ELF-1 (cell line): ENCODE data around the gene SPEF2.

Source experiments
- DNase-seq: peaks from one replicate; pipeline ENCODE4 v3.0.0-alpha.2; 2016; ENCODE audit warnings: low read depth, low spot score

SPEF2 gene, protein sequence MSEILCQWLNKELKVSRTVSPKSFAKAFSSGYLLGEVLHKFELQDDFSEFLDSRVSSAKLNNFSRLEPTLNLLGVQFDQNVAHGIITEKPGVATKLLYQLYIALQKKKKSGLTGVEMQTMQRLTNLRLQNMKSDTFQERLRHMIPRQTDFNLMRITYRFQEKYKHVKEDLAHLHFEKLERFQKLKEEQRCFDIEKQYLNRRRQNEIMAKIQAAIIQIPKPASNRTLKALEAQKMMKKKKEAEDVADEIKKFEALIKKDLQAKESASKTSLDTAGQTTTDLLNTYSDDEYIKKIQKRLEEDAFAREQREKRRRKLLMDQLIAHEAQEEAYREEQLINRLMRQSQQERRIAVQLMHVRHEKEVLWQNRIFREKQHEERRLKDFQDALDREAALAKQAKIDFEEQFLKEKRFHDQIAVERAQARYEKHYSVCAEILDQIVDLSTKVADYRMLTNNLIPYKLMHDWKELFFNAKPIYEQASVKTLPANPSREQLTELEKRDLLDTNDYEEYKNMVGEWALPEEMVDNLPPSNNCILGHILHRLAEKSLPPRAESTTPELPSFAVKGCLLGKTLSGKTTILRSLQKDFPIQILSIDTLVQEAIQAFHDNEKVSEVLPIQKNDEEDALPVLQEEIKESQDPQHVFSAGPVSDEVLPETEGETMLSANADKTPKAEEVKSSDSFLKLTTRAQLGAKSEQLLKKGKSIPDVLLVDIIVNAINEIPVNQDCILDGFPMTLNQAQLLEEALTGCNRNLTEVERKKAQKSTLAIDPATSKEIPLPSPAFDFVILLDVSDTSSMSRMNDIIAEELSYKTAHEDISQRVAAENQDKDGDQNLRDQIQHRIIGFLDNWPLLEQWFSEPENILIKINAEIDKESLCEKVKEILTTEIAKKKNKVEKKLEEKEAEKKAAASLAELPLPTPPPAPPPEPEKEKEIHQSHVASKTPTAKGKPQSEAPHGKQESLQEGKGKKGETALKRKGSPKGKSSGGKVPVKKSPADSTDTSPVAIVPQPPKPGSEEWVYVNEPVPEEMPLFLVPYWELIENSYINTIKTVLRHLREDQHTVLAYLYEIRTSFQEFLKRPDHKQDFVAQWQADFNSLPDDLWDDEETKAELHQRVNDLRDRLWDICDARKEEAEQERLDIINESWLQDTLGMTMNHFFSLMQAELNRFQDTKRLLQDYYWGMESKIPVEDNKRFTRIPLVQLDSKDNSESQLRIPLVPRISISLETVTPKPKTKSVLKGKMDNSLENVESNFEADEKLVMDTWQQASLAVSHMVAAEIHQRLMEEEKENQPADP (N-terminal part only)

DNA sequence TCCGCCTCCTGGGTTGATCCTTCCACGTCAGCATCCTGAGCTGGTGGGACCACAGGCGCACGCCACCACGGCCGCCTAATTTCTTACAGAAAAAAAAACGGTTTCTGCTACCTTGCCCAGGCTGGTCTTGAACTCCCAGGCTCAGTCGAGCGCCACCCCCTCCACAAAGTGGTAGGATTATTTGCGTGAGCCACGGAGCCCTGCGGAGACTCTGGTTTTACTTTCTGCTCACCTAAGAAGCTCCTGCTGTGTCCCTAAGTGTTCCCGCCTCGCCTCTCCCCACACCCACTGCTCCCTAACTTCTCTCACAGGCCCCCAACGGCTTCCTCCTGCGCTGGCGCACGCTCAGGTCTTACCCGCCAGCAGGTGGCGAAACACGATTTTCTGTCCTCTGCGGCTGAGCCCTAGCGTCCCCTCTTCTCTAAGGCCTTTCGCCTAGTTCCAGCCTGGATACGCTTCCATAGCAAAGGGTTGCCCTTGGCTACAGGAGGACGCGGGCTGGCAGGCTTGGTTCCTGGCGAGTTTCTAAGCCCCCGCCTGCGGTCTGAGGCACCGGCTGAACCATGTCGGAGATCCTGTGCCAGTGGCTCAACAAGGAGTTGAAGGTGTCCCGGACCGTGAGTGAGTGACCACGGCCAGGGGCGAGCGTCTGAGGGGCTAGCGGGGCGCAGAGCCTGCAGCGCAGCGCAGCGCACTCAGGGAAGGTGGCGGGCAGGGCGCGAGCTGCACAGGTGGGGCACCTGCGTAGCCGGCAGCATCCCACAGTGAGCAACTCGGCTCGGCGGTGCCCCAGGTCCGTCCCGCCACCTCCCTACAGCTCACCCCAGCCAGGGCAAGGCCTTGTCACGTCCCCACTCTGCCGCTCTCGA, at the start of gene SPEF2:
SPEF2 (plus strand) TSS at position 429 of the 869 bp plus-strand sequence; CDS start at position 564, 135 bp downstream.
- peak; percentile 89 for DNase-seq

DNA sequence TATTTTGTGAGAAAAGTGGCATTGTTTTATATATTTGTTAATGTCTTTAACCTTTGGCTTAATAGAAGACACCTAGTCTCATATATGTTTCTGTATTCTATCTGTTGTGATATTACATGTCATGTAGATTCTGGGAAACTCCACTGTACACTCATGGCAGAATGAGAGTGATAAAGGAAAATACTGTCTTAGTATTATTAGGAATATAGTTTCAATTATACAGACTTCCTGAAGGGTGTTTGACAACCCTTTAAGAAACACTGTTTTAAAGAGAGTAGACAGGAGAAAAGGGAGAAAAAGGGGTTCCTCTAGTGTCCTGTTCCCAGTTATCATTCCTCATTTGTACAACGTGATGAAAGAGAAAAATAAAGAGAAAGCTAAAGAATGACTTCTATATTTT, 42.1 kb upstream of the SPEF2 start:
- no peak for DNase-seq

DNA sequence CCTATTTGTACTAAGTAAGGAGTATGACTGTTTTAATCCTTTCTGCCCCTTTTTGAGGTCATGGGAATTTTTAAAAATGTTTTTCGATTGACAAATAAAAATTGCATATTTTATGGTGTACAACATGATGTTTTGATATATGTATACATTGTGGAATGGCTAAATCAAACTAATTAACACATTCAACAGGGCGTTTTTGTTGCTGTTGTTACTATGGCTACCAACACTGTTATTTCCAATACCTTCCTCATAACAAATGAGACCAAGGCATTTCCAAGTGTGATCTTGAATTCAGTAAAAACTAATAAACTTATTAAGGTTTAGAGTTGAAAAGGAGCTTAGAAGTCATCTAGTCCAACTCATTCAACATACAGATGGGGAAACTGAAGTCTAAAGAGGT, 30.2 kb upstream of the SPEF2 start:
- no peak for DNase-seq

DNA sequence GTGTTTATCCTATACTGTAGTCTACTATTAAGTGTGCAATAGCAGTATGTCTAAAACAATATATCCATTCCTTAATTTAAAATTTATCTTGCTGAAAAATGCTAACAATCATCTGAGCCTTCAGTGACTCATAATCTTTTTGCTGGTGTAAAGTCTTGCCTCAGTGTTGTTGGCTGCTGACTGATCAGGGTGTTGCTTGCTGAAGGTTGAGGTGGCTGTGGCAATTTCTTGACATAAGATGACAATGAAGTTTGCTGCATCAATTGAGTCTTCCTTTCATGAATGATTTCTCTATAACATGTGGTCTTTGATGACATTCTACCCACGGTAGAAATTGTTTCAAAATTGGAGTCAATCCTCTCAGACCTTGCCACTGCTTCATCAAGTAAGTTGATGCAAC, 24.3 kb upstream of the SPEF2 start:
- DNase-seq, result no peak

DNA sequence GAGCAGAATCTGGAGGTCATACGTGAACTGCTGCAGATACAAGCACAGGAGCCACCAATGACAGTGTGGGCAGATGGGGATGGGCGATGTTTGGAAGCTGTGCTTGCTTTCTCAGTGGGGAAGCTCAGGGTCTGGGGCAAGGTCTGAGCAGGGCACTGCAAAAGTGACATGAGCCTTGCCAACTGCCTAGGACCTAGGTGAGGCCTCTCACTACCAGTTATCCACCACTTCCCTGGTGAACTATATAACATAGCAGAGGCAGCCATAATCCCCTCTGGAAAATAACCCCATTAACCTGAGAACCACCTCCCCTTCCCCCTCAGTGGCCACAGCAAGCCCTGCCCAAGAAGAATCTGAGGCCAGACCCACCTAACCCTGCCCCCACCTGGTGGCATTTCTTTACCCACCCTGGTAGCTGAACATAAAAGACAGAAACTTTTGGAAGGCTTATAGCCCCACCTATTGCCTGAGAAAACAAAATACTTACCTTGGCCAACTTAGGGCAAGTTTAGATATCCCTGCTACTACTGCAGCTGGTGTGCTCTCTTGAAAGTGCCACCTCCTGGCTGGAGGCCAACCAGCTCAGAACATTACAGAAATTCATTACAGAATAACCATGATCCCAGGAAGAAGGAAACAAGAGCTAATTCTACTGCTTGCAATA, 18.8 kb upstream of the SPEF2 start:
- DNase-seq, result peak; percentile 42

DNA sequence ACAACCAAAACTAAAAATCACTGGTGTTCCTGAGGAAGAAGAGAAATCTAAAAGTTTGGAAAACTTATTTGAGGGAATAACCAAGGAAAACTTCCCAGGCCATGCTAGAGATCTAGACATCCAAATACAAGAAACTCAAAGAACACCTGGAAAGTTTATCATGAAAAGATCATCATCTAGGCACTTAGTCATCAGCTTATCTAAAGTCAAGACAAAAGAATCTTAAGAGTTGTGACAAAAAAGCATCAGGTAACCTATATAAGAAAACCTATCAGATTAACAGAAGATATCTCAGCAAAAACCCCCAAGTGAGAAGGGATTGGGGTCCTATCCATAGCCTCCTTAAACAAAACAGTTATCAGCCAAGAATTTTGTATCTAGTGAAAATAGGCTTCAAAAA, 17.1 kb upstream of the SPEF2 start:
- no peak for DNase-seq

DNA sequence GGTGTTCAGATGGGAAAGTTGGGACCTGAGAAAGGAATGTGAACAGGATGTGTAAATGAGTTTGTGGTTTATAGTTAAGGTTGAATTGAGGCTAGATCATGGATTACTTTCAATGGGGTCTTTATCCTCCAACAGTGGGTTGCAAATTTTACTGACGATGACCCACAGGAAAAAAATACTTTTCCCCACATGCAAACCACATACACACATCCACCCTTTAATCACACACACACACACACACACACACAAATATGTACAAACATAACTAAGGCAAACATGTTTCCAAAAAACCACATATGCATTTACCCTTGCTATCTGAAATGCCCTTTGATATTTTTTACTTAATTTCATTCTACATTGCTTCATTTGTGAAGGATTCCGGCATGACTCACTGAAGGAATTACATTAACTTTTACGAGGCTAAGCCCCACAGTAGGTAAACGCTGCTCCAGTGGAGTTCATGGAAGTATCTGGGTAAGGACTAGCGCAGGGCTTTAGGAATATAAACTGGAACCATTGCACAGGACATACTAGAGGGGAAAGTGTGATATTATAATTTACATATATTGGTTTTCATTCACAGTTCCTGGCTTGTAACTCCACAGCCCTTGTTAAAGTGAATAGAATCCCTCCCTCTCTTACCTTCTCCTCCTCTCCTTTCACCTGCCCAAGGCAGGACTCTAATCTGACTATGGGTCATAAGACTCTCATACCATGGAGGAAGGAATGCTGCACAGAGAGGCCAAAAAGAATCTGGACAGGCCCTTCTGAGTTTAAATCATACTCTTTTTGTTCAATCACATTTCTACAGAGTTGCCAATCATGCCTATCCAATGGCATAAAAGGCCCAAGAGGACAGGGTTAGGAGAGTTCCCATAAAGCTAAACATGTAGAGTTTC, 8.5 kb upstream of the SPEF2 start:
- DNase-seq, result no peak

DNA sequence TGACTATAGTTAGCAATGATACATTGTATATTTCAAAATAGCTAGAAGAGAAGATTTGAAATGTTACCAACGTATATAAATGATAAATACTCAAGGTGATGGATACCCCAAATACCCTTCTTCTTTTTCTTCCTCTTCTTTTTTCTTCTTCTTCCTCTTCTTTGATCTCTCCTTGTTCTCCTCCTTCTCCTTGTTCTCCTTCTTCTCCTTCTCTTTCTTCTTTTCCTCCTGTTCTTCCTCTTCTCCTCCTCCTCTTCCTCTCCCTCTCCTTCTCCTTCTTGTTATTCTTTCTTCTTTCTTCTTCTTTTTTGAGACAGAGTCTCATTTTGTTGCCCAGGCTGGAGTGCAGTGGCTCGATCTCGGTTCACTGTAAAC, 616 bp upstream of the SPEF2 start:
- no peak for DNase-seq

DNA sequence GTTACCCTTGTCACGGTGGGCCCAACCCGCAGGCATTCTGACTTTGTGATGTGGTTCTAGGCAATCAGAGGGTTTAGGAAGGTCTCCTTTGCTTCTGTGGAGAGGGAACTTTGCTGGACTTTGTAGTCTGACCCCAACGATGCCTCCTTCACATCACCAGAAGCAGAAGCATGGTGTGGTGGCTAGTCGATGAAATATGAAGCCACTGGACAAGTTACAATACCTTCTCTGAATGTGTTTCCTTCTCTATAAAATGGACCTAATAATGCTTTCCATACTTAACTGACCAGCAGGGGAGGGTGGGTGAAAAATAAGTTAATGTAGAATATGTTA, 607 bp downstream of the SPEF2 start:
- DNase-seq, result no peak

DNA sequence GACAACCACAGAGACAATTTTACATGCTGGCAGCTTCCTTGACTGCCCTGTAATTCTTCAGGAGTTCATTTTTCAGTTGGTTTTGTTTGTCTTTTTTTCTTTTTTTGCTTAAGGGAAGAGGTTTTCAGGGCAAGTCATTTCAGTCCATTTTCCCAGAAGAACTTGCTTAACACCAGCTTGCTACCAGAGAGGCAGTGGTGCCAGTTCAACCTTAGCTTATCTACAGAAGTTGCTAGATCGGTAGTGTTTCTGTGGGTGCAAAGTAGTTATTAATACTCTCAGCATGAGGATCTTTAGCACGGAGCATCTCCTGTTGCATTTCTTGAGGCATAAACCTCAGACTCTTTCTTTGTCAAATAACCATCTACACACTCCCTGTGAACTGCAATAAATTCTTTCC, 1.1 kb downstream of the SPEF2 start:
- no peak for DNase-seq

DNA sequence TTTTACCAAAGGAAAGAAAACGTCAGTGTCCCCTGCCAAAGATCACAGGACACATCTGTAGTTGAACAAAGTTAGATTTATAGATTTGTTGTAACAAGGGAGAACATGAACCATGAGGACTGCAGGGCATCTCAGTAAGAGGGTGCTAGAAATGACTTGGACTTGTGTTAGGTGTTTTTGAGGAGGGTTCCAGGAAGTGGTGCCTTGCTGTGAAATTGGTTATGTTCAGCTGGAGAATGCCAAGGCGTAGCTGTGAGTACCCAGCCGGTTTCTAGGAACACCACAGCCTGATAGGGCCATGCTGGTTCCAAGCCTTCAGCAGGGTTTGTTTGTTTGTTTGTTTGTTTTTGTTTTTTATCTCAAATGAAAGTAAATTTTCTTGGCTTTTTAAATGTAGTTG, 5.3 kb downstream of the SPEF2 start:
- DNase-seq, result no peak

DNA sequence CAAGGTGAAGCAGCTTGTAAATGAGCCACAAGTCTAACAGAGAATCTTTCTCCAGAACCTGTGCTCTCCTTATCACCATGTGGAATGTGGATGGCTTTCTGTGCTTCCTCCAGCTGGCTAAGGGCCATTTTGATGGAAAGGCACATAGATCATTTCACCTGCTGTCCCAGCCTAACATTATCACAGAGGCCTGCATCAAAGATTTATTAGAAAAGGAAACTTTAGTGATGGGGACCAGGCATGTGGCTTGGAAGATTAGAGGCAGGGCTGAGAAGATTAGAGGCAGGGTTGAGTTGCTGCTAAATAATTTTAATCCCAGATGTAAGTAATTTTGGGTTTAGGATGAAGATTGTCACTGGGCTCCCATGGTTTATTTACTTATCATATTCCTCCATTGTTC, 6.3 kb downstream of the SPEF2 start:
- DNase-seq, result no peak

DNA sequence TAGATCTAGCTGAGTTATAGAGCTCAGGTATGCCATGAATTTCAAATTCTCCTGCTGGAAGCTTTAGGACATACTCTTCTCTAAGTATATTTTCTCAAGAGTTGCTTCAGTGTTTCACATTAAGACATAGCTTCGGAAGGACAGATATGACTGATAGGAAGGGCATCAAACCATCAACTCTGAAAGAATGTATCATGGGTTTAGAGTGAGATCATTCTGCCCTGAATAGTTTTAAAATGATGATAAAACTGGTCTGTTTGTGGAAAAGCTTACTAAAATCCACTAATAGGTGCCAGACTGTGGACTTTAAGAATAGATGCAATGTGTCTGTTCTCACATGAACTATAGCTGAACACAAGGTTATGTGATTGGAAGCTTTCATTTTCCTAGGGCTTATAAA, 8.4 kb downstream of the SPEF2 start:
- DNase-seq, result no peak

DNA sequence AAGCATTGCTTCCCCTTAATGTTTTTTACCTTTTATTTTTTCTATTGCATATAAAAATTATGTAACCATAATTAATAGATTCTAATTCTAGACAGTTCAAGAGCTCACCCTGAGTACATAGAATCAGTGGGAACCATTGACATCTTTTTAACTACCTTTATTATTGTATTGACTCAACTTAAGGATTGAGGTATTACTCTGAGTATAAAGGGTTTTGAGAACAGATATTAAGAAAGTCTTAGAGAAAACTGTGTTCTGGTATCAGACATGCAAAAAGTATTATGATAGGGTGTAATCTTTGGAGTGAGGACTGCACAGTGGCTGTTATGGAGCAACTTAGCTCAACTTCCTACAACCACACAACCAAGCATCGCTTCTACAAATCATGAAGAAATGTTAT, 8.9 kb downstream of the SPEF2 start:
- DNase-seq, result no peak

DNA sequence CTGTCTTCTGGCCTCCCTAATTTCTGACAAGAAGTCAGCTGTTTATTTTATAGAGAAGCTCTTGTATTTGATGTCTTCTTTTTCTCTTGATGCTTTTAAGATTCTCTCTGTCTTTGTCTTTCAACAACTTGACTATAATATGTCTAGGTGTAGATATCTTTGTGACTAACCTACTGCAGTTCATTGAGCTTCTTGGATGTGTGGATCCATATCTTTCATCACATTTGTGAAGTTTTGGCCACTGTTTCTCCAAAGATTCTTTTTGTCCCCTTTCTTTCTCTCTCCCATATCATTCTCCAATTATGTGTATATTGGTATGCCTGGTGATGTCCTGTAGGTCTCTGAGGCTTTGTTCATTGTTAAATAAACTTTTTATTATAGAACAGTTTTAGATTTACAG, 16.7 kb downstream of the SPEF2 start:
- no peak for DNase-seq

DNA sequence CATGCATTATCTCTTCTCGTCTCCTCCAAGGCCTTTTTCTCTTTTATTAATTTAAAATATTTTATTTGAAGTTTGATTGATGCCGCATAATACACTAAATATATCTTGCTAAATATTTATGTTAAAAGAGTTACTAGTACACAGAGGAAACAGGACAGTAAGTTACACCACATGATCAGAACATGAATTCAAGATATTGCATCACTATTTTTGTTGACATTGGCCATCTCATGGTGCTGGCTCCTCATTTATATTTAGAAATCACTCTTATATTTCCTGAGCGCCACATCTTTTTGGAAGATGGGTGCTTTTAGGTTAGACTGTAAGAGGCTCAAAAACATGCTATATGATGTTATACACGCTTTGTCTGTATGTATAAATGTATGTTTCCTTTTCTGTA, 23.0 kb downstream of the SPEF2 start:
- DNase-seq, result no peak

DNA sequence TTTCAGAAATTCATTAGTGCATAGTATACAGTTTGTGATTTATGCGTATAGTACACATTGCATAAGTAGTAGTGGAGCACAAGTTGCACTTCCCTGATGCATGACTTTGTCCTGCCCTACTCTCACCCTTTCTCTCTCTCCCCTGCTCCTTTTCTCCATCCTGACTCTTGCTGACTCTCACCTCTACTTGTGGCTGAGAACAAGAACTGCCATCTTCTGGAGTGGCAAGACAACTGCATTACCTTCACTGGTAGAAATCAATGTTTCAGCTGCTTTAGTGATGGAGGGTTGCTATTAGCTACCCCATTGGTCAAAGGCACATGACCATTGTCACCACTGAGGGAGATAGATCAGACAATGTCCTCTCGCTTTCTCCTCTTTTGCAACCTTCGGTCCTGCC, 26.9 kb downstream of the SPEF2 start:
- no peak for DNase-seq

DNA sequence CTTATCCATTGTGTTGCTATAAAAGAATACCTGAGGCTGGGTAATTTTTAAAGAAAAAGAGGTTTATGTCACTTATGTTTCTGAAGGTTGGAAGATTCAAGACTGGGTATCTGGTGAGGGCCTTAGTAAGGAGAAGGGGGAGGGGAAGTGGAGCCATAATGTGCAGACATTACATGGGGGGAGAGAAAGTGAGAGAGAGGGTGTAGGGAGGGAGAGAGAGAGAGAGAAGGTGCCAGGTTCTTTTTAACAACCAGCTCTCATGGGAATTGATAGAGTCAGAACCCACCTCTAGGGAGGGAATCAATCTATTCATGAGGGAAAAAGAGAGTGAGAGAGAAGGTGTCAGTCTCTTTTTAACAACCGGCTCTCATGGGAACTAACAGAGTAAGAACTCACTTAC, 29.5 kb downstream of the SPEF2 start:
- no peak for DNase-seq

DNA sequence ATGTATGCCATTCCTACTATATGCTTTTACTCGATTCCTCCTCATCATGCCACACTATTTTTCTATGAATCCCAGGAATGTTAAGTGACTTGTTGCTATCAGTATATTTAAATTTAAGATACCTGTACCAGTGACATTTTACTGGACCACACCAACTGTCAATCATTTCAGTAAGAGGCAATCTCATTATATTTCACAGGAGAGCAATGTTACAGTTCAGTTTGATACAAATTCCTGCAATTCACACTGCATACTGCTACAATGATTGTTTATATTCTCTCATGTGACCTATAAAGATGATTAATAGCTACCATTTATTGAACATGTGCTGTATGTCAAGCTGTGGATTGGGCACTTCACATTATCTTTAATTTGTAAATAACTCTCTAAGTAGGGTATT, 30.0 kb downstream of the SPEF2 start:
- no peak for DNase-seq
